HG03097 (cell line): ENCODE results near the gene RAPGEF4.

Experiments
- ATAC-seq: cut with Tn5 transposase; IDR thresholded peaks from one replicate; pipeline ENCODE4 v1.9.1; 2021; ENCODE audit not compliant: unreplicated experiment, low FRiP score

Gene RAPGEF4

GRCh38 chr2:172955587-172955986 is 219.9 kb downstream of the RAPGEF4 start:
- no peak for ATAC-seq

DNA sequence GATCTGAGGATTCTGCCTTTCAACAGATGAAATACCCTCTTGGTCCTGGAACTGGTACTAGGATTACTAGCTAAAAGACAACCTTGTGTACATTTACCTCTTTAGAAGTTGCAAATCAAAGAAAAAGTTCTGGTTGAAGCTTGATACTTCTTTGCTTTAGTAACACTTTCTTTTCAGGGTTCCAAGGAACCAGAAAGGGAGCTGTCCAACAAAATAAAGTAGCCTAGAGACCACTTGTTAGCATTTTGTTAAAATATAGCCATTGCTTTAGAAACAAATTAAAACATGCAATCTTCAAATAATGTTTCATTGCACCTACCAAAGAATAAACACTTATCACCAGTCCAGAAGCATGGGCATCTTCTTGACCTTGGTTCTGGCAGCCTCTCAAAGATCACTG is 222.1 kb downstream of the RAPGEF4 start:
- ATAC-seq = no peak

DNA sequence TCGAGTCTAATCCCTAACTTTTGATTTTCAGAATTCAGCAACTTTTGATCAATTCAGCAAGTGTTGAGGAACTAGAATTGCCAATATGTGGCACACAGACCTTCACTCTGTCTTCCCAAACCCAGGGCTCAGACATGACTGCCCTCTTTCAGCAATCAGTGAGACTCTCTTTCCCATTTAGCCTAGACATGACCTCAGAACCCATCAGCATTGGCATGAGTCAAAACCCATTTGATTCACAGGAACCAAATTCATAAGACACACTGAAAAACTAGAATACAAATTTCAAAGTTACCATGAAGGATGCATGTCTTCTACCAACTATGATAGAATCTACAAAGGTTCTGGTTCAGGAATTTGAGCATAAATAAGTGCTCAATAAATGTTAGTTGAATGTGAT is 226.4 kb downstream of the RAPGEF4 start:
- ATAC-seq = no peak

GRCh38 chr2:172962824-172963223 is 227.2 kb downstream of the RAPGEF4 start:
- no peak for ATAC-seq

DNA sequence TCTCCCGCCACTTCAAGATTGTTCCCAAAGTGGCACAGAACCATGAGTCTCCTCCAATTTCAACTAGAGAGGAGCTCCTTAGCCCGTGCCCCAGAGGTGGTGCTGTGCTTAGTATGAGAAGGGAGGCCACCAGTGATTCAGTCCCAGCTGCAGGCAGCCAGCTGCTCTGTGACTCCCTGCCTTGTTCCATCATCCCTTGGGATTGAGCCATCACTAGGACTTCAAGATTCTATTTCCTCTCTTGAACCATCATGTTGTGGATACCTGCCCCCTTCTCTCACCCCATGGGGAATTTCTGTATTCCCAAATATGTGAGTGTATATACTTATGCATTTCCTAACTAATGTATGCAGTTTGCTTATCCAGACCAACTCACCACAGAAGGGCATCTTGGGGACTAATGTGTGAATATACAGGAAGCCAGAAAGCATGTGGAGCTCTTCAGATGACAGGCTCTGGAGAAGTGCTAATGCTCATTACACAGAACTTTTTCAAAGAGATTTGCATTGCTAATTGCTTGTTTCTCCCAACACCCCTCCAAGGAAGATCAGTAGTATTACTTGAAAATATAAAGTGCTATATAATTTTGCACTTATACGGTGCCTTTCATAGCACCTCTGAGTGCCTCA is 229.0 kb downstream of the RAPGEF4 start:
- ATAC-seq = no peak

GRCh38 chr2:172965433-172966212 is 230.0 kb downstream of the RAPGEF4 start:
- no peak for ATAC-seq

DNA sequence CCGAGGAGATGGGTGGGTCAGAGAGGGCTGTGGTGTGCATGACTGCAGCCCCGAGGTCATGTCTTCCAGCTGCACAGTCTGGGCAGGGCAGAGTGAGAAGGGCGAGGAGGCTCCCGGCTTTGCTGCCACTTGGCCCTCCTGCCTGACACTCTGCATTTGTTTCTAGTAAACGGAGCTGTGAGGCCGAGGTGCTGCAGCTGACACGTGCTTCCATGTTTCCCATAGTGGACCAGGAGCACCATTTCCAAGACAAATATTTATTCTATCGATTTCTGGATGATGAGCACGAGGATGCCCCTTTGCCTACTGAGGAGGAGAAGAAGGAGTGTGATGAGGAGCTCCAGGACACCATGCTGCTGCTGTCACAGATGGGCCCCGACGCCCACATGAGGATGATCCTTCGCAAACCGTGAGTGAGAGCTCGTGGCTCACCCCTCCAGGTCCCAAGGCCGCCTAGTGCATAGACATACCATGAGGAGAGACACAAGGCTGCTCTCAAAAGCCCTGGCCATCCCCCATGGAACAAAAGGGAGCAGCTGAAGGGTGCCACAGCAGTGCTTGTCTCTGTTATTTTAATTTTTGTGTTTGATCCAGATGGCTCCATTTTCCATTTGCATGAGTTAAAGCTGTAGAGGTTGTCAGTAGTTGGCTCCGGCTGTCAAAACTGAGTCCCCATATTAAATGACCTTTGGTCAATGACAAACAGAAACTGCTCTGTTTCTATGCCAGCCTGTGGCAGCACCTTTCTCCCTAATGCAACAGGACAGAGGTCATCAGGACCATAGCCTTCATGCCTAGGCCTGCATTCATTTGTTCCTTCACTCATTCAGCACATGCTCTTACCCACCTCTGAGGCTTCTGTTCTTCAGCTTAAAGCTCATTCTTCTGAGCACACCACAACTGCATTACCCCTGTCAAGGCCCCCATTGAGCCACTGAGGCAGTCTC is 231.7 kb downstream of the RAPGEF4 start:
- no peak for ATAC-seq

- ATAC-seq = no peak
Observed at GRCh38 chr2:172968061-172968469, 232.4 kb downstream of the RAPGEF4 start.

DNA sequence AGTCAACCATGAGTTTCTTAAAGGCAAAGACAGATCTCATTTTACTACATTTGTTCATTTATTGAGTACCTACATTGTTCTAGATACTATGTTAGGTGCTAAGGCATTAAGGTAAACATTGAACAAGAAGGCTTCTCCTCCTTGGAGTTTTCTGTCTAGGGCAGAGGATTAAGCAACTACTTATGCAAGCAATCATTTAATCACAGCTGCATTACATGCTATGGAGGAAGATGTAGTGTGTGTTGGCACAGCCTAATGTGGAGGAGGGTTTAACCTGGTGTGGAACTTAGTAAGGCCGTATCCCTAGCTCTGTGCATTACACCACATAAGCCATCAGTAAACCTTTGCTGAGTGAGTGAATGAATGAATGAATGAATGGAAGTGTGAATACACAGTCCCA is 233.5 kb downstream of the RAPGEF4 start:
- ATAC-seq = no peak

GRCh38 chr2:172969609-172970008 is 234.0 kb downstream of the RAPGEF4 start:
- ATAC-seq = no peak

GRCh38 chr2:172970660-172971059 is 235.0 kb downstream of the RAPGEF4 start:
- no peak for ATAC-seq

GRCh38 chr2:172972005-172972619 is 236.5 kb downstream of the RAPGEF4 start:
- ATAC-seq = no peak

DNA sequence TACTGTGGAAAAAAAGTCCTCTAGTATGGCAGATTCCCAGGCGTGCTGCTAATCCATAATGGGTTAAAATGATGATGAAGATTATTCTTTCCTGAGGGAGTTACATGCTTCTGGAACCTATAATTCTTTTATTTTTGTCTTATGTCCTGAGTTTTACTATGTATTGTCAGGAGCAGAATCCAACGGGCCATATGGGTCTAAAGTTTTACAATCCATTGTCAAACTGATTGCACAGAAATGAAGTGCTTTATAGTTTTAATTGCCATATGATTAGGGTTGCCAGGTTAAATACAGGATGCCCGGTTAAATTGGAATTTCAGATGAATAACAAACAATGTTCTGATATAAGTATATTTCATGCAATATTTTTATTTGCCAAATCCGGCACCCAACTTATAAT is 239.1 kb downstream of the RAPGEF4 start:
- no peak for ATAC-seq

- no peak for ATAC-seq
Observed at GRCh38 chr2:172976116-172976515, 240.5 kb downstream of the RAPGEF4 start.

- ATAC-seq = no peak
Observed at GRCh38 chr2:172976816-172977215, 241.2 kb downstream of the RAPGEF4 start.

DNA sequence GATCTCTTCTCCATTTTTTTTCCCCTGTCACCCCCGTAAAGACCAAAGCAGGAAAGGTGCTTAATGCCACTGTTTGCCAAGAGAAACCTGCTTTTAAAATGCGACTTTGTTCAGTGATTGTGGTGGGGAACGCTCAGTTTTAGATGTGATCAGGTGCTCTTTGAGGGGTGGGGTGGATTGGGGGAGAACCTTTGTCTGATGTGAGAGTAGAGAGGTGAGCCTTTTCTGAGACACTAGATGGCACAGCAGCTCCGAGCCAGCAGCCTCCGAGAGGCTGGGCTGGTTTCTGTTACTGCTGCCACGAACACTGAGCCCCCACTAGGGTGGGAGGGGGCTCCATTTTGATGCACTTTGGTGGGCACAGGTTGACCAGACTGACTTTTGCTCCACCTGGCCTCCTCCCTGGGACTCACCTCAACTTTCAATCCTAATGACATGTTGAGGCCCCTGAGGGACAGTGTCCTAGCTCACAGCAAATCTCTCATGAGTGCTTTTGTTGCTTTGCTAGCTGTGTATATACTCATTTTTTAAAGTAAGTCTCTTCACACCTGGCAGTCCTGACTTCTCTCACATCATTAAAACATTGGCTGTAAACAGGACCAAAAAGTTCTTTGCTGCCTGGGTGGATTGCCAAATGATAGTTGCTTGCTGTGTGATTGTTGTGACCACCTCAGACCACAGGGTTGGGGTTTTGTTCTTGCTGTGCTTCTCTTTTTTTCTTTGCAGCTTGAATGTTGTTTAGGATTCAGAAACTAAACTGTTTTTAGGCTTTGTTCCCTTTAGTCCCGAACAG is 241.8 kb downstream of the RAPGEF4 start:
- no peak for ATAC-seq

GRCh38 chr2:172978063-172978383 is 242.4 kb downstream of the RAPGEF4 start:
- no peak for ATAC-seq

DNA sequence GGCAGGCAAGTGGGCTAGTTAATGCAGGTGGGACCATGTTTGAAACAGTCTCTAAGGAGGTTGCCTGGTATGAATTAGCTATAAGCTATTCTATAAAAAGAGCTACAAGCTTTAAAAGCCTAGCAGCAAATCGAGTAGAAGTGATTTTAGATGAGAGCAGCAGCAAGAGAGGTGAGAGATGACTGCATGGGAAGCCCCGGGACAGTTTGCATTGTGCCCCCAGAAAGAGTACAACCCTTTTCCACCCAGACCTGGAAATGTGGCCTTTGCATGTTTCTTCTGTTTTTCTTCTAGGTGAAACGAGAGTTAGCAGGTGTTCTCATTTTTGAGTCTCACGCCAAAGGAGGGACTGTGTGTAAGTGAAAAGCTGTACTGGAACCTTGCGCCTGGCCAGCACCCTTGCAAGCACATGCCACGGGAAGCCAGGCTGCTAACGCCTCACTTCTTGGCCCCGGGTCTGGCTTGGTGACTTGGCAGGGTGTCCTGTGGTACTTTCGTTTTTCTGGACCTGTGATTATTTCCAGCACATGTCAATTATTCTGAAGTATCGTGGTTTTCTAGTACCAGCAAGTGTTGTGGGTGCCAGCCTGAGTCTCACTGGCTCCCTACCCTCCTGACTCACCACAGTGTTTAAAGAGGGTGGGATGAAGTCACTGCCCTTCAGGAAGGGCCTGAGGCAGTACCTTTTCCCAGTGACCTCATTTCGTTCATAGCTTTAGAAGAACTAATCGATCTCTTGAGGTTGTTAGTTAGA is 249.7 kb downstream of the RAPGEF4 start:
- ATAC-seq = no peak

DNA sequence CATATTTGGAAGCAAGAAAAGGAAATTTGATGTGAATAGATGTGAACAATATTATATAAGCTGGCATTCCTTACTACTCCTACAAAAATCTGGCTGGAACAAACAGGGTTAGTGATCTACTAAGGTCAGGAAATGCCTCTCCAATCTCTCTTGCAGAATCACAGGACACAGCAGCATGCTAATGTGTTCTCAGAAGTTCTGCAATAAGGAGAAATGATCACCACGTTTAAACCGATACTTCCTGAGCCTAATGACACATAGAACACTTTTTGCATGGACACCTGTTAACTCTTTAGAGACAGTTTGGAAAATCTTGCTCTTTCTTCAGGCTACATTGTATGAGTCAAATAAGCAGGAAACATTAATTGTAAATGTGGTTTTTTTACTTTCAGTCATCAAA is 250.4 kb downstream of the RAPGEF4 start:
- no peak for ATAC-seq
